SK-MEL-5 (cell line): ENCODE results near the gene PTGER4. TPM values are rescaled to one million over a fixed set of nuclear protein-coding genes. Genes with fewer than 3 reads are reported as not detected.
"Not testable (repeated sequence)": the region's sequence is repeated elsewhere in the genome, so short reads cannot be mapped to it uniquely, and the experiment has no call there.

ENCODE experiments used
- DNase-seq: peaks from one replicate; pipeline ENCODE4 v3.0.0-alpha.2; 2016; ENCODE audit warnings: low read depth, low spot score
- in situ Hi-C: cut with HindIII; loops from 2 replicates; pipeline ENCODE4 v1.10.0; 2016; ENCODE audit warnings: low sequenced_read_pairs, high pct_unique_total_duplicates, low pct_unique_long_range_greater_than_20kb
- total RNA-seq: library from RNA; depleted of rRNA; stranded (reverse); fragments of >200 nt; shearing (Covaris generic); gene quantifications from 2 replicates; pipeline ENCODE4 v1.2.3, GENCODE V29; 2014

PTGER4 gene
- total RNA-seq, 1 experiment from 2014 or later: 0.95 TPM

- no peak for DNase-seq
- in situ Hi-C loops: loop anchor here (25.0 kb wide), 1 partner anchor 1095 kb away; no protein-coding TSS in a partner anchor
Observed at GRCh38 chr5:40682154-40683017, 2.7 kb downstream of the PTGER4 start.

- in situ Hi-C loops: loop anchor here (25.0 kb wide), 1 partner anchor 1096 kb away; no protein-coding TSS in a partner anchor
- DNase-seq: no peak
Observed at GRCh38 chr5:40683305-40683704, 3.6 kb downstream of the PTGER4 start.

- no peak for DNase-seq
- in situ Hi-C loops: loop anchor here (25.0 kb wide), 1 partner anchor 1098 kb away; no protein-coding TSS in a partner anchor
Observed at GRCh38 chr5:40685193-40685592, 5.5 kb downstream of the PTGER4 start.

- no peak for DNase-seq
- in situ Hi-C loops: loop anchor here (25.0 kb wide), 1 partner anchor 1099 kb away; no protein-coding TSS in a partner anchor
Observed at GRCh38 chr5:40685976-40686486, 6.3 kb downstream of the PTGER4 start.

GRCh38 chr5:40687321-40687720 is 7.6 kb downstream of the PTGER4 start:
- in situ Hi-C loops: loop anchor here (25.0 kb wide), 1 partner anchor 1100 kb away; no protein-coding TSS in a partner anchor
- DNase-seq: no peak

GRCh38 chr5:40688127-40688761 is 8.5 kb downstream of the PTGER4 start:
- in situ Hi-C loops: loop anchor here (25.0 kb wide), 1 partner anchor 1101 kb away; no protein-coding TSS in a partner anchor
- DNase-seq: peak; percentile 93

- in situ Hi-C loops: loop anchor here (25.0 kb wide), 1 partner anchor 1102 kb away; no protein-coding TSS in a partner anchor
- no peak for DNase-seq
Observed at GRCh38 chr5:40688996-40689395, 9.3 kb downstream of the PTGER4 start.

GRCh38 chr5:40689438-40689837 is 9.7 kb downstream of the PTGER4 start:
- DNase-seq: peak; percentile 35
- in situ Hi-C loops: loop anchor here (25.0 kb wide), 1 partner anchor 1102 kb away; no protein-coding TSS in a partner anchor

GRCh38 chr5:40690267-40690666 is 10.6 kb downstream of the PTGER4 start:
- no peak for DNase-seq
- in situ Hi-C loops: loop anchor here (25.0 kb wide), 1 partner anchor 1103 kb away; no protein-coding TSS in a partner anchor

GRCh38 chr5:40691894-40692293 is 12.2 kb downstream of the PTGER4 start:
- in situ Hi-C loops: loop anchor here (25.0 kb wide), 1 partner anchor 1105 kb away; no protein-coding TSS in a partner anchor
- no peak for DNase-seq

- DNase-seq: no peak
- in situ Hi-C loops: loop anchor here (25.0 kb wide), 1 partner anchor 1107 kb away; no protein-coding TSS in a partner anchor
Observed at GRCh38 chr5:40694433-40694832, 14.7 kb downstream of the PTGER4 start.

GRCh38 chr5:40700116-40700782 is 20.5 kb downstream of the PTGER4 start:
- in situ Hi-C loops: no loop called here
- no peak for DNase-seq

- in situ Hi-C loops, DNase-seq: not testable (repeated sequence)
Observed at GRCh38 chr5:40702027-40702426, 22.3 kb downstream of the PTGER4 start.

- DNase-seq, in situ Hi-C loops: not testable (repeated sequence)
Observed at GRCh38 chr5:40705484-40705883, 25.8 kb downstream of the PTGER4 start.

GRCh38 chr5:40710575-40710974 is 30.9 kb downstream of the PTGER4 start:
- in situ Hi-C loops: not testable (repeated sequence)

GRCh38 chr5:40714001-40714400 is 34.3 kb downstream of the PTGER4 start:
- DNase-seq: no peak
- in situ Hi-C loops: no loop called here

More at GRCh38 chr5:40710575-40710974, 30.9 kb downstream of the PTGER4 start:
- DNase-seq: not testable (repeated sequence)

GRCh38 chr5:40716000-40716399 is 36.3 kb downstream of the PTGER4 start:
- DNase-seq: peak; percentile 69
- in situ Hi-C loops: no loop called here
